NCI-H128 (cell line): ENCODE data around the gene PXK.
"Not testable (repeated sequence)": the region's sequence is repeated elsewhere in the genome, so short reads cannot be mapped to it uniquely, and the experiment has no call there.

Experiments used
- DNase-seq: peaks from one replicate; lab custom pipeline; 2025; ENCODE audit not compliant: unreplicated experiment; lab: John Stamatoyannopoulos, UW

Gene PXK

DNA sequence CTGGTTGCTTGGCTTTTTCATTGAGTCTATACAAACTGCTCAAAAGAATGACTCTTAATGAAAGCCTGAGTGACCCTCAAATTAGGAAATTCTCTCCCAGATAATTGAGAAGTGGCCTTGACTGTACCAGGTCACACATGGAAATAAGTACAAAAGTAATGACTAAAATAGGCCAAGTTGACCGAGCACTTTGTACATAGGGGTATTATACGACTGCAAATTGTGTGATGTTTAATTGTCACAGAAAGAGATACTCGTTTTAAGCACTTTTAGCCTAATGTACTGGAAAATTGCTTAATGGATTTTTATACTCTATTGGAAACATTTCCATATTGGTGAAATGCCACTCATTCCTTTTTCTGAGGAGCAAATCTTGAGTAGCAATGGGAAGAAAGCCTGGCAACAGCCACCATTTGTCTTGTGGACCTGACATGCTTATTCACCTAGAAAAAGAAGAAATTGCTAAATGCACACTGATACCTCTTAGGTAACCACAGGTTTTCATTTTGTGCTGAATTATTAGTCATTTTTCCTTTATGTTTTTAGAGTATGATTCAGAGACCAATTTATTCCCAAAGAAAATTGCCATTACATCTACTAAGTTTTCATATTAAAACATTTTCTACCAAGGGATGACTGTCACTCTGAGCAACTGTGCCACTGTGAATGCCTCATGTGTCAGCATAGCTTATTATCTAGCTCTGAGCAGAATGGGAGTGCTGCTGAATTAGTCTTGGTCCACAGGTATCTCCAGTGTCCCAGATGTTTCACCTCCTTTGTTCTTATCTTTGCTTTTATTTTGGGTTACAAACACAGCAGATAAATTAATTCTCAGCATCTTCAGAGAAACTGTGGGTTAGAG lies 8.9 kb upstream of the PXK start:
- no peak for DNase-seq

DNA sequence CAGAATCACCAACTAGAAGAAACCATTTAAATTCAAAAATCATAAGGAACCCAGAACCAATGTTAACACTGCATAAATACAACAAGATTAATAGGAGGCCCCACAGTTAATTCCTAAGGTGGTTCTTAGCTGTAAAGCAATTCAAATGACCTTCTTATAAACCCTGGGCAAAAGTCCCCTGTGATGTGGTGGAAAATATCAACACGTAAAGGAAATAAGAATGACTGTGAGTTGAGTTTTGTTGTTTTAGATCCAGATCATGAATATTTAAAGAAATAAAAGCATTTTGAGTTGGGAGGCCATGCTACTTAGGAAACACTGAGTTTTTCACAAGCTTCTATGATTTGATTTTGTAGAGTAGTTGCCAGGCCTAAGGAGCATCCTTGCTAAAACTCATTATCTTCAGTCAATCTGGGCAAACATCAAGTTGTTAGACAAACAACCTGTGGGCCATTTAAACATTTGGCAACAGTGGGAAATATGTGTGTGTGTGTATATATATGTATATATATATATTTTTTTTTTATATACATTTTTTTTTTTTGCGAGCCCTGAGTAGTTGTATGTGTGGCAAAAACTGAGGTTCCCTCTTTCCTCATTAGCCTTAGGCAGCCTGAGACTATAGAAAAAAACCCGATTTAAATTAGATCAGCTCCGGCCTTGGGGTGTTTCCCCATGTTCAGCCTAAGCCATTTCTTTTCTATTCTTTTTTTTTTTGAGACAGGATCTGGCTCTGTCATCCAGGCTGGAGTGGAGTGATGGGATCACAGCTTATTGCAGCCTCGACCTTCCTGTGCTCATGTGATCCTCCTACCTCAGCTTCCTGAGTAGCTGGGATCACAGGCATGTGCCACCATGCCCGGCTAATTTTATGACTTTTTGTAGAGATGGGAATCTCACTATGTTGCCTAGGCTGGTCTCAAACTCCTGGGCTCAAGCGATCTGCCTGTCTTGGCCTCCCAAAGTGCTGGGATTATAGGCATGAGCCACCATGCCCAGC lies 8.0 kb upstream of the PXK start:
- no peak for DNase-seq

DNA sequence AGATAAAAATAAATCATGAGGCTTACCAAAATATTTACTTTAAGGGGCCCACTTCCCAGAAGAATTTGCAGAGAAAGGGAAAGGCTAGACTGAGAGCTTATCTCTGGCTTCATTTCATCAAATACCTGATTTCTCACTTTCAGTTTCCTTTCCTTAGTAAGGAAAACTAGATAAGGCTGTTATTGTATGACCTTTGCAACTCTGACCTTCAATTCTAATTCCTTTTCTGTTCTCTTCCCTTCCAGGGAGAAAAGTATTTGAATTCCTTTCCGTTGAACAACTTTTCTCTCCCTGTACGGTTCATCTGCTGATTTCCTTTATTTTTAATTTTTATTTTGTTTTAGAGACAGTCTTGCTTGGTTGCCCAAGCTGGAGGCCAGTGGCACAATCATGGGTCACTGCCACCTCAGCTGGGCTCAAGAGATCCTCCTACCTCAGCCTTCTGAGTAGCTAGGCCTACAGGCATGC lies 7.1 kb upstream of the PXK start:
- DNase-seq: no peak

DNA sequence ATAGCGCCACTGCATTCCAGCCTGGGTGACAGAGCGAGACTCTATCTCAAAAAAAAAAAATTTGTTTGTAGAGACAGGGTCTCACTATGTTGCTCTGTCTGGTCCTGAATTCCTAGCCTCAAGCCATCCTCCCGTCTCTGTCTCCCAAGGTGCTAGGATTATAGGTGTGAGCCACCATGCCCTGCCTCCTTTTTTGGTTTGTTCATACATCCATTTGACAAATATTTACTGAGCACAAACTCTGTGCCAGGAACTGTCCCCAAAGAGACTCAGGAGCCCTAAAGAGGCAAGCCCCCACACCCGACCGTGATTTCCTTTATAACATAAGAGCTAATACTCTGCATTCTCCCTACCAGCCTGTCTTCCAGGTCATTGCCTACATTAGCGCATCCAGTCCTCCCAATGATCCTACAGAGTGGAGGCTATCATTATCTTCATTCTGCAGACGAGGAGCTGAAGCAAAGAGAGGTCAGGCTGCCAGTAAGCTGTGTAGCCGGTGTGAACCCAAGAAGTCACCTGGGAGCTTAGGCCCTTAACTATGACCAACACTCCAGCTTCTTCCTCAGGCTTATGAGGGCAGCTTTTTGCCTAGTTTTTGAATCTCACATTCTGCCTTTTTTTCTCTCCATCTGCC lies 6.3 kb upstream of the PXK start:
- no peak for DNase-seq

DNA sequence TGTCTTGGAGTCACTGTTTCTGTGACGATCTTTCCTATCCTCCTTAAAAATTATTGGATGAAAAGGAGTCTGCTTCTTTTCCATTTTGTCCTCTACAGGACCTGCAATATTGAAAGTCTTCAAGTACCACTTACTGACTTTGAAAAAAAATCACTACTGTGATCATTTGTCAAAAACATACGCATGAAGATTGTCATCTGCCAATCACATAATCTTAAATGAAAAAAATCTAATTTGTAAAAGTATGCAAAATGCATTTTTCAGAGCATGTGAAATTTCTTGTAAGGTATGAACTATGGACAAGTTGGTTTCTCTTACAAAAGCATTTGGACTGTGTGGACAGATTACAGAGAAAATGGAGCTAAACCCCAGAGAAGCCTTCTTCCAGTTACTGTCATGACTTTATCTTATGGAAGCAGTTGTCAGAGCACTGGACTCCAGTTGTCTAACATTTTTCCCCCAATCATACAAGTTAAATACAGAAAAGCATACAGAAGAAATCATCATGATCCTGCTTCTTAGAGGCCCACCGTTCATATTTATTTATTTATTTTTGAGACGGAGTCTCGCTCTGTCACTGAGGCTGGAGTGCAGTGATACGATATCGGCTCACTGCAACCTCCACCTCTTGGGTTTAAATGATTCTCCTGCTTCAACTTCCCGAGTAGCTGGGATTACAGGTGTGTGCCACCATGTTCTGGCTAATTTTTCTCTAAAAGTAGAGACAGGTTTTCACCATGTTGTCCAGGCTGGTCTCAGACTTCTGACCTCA lies 3.4 kb upstream of the PXK start:
- no peak for DNase-seq

DNA sequence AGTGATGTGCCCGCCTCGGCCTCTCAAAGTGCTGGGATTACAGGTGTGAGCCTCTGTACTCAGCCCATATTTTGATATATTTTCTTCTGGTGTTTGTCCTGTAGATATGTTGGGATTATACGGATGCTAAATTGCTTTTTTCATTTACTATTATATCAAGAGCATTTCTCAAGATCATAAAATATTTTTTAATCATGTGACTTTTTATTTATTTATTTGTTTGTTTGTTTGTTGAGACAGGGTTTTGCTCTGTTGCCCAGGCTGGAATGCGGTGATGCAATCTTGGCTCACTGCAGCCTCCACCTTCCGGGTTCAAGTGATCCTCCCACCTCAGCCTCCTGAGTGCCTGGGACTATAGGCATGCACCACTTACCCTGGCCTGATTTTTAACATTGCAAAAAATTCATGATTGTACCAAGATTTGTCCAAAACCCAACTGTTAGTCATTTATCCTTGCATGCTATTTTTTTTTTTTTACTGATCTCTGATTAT lies 2.7 kb upstream of the PXK start:
- no peak for DNase-seq

DNA sequence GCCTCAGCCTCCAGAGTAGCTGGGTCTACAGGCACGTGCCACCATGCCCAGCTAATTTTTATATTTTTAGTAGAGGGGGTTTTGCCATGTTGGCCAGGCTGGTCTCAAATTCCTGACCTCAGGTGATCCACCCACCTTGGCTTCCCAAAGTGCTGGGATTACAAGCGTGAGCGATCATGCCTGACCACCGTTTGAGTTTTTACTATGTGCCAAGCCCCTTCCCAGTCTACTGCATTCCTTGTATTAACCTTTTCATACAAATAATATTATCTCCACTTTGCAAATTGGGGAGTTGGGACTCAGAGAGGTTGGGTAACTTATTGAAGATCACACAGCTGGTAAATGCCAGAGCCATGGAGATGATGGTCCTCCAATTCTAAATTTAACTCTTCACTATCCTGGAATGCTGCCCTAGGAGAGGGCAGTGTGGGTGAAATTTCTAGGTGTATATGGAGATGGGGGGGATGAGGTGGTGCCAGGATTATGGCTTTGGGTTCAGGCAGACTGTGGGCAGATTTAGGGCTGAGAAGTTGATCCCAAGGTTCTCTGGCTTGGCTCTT lies 1.0 kb upstream of the PXK start:
- no peak for DNase-seq

DNA sequence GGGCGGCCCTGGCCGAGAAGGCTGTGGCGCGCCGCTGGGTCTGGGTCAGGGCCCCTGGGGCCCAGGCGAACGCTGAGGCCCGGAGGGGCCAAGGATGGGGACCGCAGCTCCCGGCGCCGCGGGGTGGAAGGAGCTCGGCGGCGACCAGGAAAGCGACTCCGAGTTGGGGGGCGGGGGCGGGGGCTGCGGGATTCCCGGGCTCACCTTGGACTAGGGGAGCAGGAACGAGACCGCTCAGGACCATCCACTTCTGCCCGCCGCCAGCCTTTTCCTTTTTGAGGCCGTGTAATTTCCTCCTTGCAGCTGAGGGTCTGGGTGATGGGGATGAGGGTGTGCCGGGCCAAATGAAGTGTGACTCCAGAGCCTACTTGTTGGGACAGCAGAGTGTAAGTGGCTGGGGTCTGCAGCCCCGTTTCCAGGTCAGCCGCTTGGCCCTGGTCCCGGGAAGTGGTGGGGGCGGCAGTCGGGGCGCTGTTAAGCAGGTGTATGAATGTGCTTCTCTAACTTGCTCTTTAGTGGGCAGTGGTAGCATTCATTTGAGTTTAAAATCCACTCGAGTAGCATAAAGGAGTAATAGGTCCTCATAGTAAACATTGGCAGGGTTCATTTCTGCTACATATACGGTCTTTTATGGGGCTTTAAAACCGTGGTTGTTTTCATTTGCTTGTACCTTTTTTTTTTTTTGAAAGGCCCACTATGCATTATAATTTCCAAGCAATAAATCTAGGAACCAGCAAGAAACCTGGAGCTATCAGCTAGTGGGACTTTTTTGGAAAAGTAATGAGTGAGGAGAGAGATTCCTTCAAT lies 717 bp downstream of the PXK start:
- no peak for DNase-seq

DNA sequence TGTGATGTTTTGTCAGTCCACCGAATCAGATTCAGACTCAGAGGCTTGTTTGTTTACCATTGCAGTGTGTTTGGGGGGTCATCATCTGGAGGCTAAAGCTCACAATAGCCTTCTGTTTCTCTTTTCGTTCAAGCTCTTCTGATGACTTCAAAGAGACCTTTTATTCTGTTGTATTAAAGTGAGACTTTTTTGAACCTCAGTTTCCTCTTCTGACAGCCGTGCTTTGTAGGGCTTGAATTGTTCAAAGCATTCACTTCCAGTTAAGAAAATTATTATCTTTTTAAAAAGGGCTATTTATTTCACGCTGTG lies 1.3 kb downstream of the PXK start:
- no peak for DNase-seq

DNA sequence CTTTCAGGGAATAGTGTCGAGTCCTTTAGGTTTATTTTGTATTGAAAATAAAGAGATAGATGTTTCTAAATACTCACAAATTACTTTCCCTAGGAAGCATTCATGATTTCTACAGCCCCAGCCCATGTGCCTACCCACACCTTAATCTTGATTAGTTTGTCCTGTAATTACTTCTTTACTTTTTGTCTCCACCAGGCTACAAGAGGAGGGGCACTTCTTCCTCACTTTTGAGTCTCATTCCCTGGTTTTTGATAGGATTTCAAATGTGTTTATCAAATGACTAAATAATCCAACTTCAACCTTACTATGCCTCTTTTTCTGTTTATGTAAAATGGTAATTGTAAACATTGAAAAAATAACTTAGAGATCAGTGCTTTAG lies 1.8 kb downstream of the PXK start:
- DNase-seq: no peak

DNA sequence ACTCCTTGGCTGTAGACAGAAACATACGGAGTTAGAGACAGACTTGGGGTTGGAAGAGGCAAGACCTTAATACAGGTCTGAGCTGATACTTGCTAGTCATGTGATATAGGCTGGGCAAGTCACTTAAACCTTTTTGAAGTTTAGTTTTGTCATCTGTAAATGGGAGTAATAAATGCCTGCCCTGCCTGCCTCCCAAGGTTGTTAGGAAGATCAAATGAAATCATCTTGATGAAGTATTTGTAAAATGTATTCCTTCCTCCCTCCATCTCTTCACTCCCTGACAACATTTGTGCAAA lies 2.9 kb downstream of the PXK start:
- DNase-seq: no peak

DNA sequence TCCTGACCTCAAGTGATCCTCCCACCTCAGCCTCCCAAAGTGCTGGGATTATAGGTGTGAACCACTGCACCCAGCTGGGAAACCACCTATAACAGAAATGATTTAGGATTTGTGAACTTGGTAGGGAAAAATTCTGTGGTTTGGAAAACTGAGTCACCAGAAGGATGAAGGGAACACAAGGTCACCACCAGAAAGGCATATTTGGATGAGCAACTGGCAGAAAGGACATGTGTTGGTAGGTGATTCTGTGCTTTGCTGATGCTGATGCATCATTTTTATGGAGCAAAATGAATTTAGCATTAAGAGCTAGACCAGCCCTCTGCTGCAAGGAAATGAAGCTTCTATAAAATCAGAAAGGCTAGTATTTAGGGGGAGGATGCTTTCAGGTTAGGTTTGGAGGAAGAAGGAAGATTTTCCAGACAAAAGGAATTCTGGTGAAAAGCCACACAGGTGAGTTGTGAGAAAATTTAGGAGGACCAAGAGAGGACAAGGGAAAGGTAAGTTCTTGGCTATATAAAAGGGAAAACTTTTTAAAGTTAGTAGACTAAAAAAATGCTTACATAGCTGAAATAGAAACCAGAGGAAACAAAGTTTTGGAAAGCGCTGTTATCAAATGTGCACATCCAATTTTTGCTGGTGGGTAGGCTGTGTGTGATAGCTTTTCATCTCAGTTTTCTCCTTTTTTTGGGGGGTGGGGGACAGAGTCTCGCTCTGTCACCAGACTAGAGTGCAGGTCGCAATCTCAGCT lies 3.6 kb downstream of the PXK start:
- no peak for DNase-seq

DNA sequence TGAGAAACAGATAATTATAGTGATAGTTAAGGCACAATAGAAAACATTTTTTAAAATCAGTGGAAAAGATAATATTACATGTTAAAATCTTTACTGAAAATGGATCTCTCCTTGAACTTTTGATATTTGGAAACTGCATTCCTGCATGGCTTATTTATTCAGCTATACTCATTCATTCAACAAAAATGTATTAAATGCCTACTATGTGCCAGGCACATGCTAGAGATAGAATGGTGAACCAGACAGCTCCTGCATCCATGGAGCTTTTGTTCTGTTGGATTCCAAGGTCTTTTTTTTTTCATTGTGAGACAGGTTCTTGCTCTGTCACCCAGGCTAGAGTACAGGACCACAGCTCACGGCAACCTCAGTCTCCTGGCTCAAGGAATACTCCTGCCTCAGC lies 4.5 kb downstream of the PXK start:
- DNase-seq: no peak

DNA sequence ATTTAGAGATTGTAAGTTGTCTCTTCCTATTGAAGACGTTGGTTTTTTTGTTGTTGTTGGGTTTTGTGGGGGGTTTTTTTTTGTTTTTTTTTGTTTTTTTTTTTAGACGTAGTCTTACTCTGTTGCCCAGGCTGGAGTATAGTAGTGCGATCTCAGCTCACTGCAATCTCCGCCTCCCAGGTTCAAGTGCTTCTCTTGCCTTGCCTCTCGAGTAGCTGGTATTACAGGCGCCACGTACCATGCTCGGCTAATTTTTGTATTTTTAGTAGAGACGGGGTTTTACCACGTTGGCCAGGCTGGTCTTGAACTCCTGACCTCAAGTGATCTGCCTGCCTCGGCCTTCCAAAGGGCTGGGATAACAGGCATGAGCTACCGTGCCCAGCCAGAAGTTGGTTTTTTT lies 6.5 kb downstream of the PXK start:
- not testable (repeated sequence) for DNase-seq

DNA sequence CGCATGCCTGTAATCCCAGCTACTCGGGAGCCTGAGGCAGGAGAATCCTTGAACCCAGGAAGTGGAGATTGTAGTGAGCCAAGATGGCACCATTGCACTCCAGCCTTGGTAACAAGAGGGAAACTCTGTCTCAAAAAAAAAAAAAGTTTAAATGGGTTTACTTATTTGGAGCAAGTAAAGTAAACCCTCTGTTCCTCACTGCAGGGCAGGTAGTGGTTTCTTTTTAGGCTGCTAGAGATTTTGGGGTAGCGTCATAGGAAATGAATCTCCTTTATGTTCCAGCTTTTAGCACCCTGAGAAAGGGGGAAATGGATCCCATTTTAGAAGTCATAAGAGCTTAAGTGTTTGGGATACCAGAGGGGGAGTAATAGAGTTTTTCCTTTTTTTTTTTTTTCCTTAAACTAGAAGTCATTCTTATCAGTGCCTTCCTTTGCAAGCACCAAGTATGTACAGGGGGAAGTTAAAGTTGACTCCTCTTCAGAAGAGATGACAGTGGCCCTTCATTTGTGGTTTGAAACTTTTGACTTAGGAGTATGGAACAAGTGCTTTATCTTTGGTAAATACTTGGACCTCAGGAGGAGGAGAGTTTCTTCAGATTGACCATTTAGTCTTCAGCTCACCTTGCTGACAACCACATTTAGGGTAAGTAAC lies 8.0 kb downstream of the PXK start:
- DNase-seq: no peak

DNA sequence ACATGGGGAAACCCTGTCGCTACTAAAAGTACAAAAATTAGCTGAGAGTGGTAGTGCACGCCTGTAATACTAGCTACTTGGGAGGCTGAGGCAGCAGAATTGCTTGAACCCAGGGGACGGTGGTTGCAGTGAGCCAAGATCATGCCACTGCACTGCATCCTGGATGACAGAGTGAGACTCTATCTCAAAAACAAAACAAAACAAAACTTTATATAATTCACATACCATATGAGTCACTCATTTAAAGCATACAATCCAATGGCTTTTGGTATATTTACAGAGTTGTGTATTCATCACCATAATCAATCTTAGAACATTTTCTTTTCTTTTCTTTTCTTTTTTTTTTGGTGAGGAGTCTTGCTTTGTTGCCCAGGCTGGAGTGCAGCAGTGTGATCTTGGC lies 8.7 kb downstream of the PXK start:
- DNase-seq: no peak

DNA sequence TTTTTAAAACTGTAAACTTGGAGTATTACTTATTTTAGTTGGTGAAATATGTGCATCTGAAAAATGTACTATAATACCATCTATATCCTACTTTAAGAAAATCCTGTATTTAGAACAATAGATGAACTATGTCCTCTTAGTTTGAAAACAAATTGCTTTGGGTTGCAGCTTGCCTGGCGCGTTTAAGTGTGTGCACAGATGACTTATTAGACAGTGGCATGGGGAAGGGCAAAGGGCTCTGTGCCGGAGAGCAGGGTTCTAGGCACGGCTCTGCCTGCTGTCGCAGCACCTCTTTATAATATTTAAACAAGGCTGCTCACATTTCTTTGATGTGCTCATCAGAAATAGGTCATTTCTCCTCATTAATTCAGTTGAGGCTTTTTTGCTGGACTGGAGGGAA lies 10.0 kb downstream of the PXK start:
- no peak for DNase-seq

DNA sequence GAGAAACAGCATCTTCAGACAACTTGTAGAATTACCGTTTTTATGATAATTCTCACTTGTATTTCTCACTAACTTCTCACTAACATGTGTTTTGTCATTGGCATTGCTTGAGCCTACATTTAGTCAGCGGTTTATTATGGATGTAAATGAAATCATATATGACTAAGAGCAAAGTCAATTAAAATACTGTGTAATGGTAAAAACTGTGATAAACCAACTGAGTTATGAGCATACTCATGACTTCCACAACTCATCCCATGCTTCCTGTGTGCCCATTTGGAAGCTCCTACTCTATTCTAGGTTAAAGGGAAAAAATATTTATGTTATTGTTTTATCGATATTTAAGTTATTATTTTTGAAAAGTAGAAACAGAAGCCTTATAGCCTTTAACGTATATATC lies 12.8 kb downstream of the PXK start:
- no peak for DNase-seq

DNA sequence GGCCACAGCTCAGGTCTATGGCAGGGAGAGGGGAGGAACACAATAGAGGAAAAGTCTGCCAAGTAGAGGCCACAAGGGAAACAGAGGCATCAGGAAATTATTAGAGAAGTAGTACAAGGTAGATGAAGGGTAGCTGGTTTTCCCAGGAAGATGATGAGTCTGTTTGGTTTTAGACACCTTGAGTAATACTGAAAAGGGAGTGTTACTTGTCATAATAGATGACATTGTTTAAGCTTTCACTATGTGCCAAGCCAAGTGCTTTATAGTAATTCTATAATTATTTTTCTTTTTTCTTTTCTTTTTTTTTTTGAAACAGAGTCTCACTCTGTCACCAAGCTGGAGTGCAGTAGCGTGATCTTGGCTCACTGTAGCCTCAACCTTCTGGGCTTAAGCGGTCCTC lies 13.7 kb downstream of the PXK start:
- DNase-seq: no peak
